PC-3 (cell line): ENCODE results near the gene DSN1.

ENCODE experiments used
- CTCF ChIP-seq: fragments of 300-600 bp; sonication (generic); conservative IDR thresholded peaks from 2 replicates; pipeline ENCODE4 v1.5.1; 2017; ENCODE audit warnings: antibody characterized with exemption, low read depth, mild to moderate bottlenecking, low read length
- EZH2 ChIP-seq: fragments of 300-600 bp; sonication (generic); IDR thresholded peaks from one replicate; pipeline ENCODE4 v1.6.1; 2017; ENCODE audit warnings: antibody characterized with exemption, mild to moderate bottlenecking, low read length; ENCODE audit not compliant: unreplicated experiment
- EZH2phosphoT487 ChIP-seq: fragments of 300-600 bp; sonication (generic); IDR thresholded peaks from 2 replicates; pipeline ENCODE4 v1.6.1; 2018; ENCODE audit warnings: mild to moderate bottlenecking, antibody characterized with exemption, low read length, borderline replicate concordance

- TF ChIP-seq CTCF (no peak), EZH2phosphoT487 (no peak), EZH2 (no peak)
Observed at GRCh38 chr20:36756496-36756895, 17.1 kb downstream of the DSN1 start.
